Osteoblast (primary cell): Measurements from ENCODE around the gene OR2AG2. TPM values are rescaled to one million over a fixed set of nuclear protein-coding genes. Genes with fewer than 3 reads are reported as not detected.

Experiments
- DNase-seq: peaks from one replicate; pipeline ENCODE4 v3.0.0; 2011; ENCODE audit warnings: low spot score, mixed read lengths; ENCODE audit not compliant: insufficient read length; ENCODE audit errors: missing footprints
- H2AFZ ChIP-seq: 2 replicates; pipeline ENCODE4 v1.6.0; 2011; ENCODE audit warnings: mild to moderate bottlenecking, low read length
- H3K27ac ChIP-seq: 2 replicates; pipeline ENCODE4 v1.5.1; 2011; ENCODE audit warnings: mild to moderate bottlenecking, low read depth, low read length, moderate library complexity
- H3K27me3 ChIP-seq: 2 replicates; pipeline ENCODE4 v1.6.0; 2012; ENCODE audit warnings: mild to moderate bottlenecking, control low read depth, inconsistent platforms, low read length, moderate library complexity; ENCODE audit not compliant: insufficient read depth
- H3K36me3 ChIP-seq: 2 replicates; pipeline ENCODE4 v1.5.1; 2011; ENCODE audit warnings: mild to moderate bottlenecking, low read length, control low read depth, moderate library complexity; ENCODE audit not compliant: insufficient read depth
- H3K4me1 ChIP-seq: 2 replicates; pipeline ENCODE4 v1.5.1; 2011; ENCODE audit warnings: mild to moderate bottlenecking, low read length, control low read depth, moderate library complexity; ENCODE audit not compliant: insufficient read depth
- H3K4me2 ChIP-seq: 2 replicates; pipeline ENCODE4 v1.6.0; 2011; ENCODE audit warnings: mild to moderate bottlenecking, low read length; ENCODE audit not compliant: insufficient read depth
- H3K4me3 ChIP-seq: fragments of 200-600 bp; sonication (generic); 3 replicates; pipeline ENCODE4 v1.5.1; 2012; ENCODE audit warnings: mild to moderate bottlenecking, low read length, inconsistent platforms; ENCODE audit not compliant: insufficient read depth
- H3K79me2 ChIP-seq: 2 replicates; pipeline ENCODE4 v1.6.0; 2012; ENCODE audit warnings: mild to moderate bottlenecking, low read length, control low read depth, inconsistent platforms; ENCODE audit not compliant: insufficient read depth
- H3K9me3 ChIP-seq: 2 replicates; pipeline ENCODE4 v1.5.1; 2011; ENCODE audit warnings: low read depth, low read length, control low read depth
- H4K20me1 ChIP-seq: 2 replicates; pipeline ENCODE4 v1.6.0; 2012; ENCODE audit warnings: mild to moderate bottlenecking, low read length, control low read depth; ENCODE audit not compliant: insufficient read depth
- CTCF ChIP-seq: IDR thresholded peaks from 2 replicates; pipeline ENCODE4 v1.5.1; 2011; ENCODE audit warnings: mild to moderate bottlenecking, low read depth, low read length, moderate library complexity; ENCODE audit errors: extremely low read depth
- total RNA-seq: library from RNA; depleted of rRNA; stranded (reverse); fragments of >200 nt; gene quantifications from 2 replicates; pipeline ENCODE4 v1.2.3, GENCODE V29; 2012

Gene OR2AG2
- total RNA-seq, 1 donor = 0.36 TPM

- H3K27me3 ChIP-seq = no peaks in the 10 kb centered on the region
- no peak for DNase-seq
- H3K4me3 ChIP-seq = no peak overlapping the region
- no peaks in the 10 kb centered on the region for H3K9me3 ChIP-seq
- H3K27ac ChIP-seq = no peak overlapping the region
- H2AFZ ChIP-seq = no peak overlapping the region
- no peak for TF ChIP-seq CTCF
- H3K4me2 ChIP-seq = no peak overlapping the region
- no peaks in the 10 kb centered on the region for H3K36me3 ChIP-seq
- H3K4me1 ChIP-seq = no peaks in the 10 kb centered on the region
- H4K20me1 ChIP-seq = no peaks in the 10 kb centered on the region
- no peaks in the 10 kb centered on the region for H3K79me2 ChIP-seq
These were observed 46.3 kb downstream of the OR2AG2 start for GRCh38 chr11:6725386-6725896.

- H3K79me2 ChIP-seq = no peaks in the 10 kb centered on the region
- H2AFZ ChIP-seq = no peak overlapping the region
- H4K20me1 ChIP-seq = no peaks in the 10 kb centered on the region
- no peak for DNase-seq
- no peaks in the 10 kb centered on the region for H3K4me1 ChIP-seq
- H3K27ac ChIP-seq = no peak overlapping the region
- no peaks in the 10 kb centered on the region for H3K36me3 ChIP-seq
- no peak for TF ChIP-seq CTCF
- H3K4me2 ChIP-seq = no peak overlapping the region
- no peak overlapping the region for H3K4me3 ChIP-seq
- no peaks in the 10 kb centered on the region for H3K9me3 ChIP-seq
- H3K27me3 ChIP-seq = no peaks in the 10 kb centered on the region
These were observed 47.8 kb downstream of the OR2AG2 start for GRCh38 chr11:6724013-6724412.

DNA sequence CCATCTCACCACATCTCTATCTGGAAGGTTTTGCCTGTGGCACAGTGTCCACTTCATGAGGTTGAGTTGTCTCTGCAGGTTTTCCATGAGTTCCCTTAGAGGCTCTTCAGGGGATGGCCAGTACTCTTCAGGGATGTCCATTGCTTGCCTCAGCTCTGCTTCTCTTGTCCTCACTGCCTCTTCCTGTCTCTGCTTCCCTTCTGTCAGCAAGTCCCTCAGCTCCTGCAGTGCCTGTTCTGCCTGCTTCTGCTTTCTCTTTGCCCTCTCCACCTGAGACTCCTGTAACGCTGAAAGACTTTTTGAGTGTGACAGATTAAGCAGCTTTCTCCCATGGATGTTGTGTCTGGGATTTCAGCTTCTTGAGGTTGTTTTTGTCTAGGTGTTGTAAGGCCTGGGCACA is 50.4 kb downstream of the OR2AG2 start:
- Histone ChIP-seq H3K4me1 (no peaks in the 10 kb centered on the region), H3K9me3 (no peaks in the 10 kb centered on the region), H3K36me3 (no peaks in the 10 kb centered on the region), H2AFZ (no peak overlapping the region), H3K4me2 (no peak overlapping the region), H3K79me2 (no peaks in the 10 kb centered on the region), H4K20me1 (no peaks in the 10 kb centered on the region), H3K4me3 (no peak overlapping the region), H3K27me3 (no peaks in the 10 kb centered on the region), H3K27ac (no peak overlapping the region)
- no peak for TF ChIP-seq CTCF
- no peak for DNase-seq

- Histone ChIP-seq H4K20me1 (no peaks in the 10 kb centered on the region), H3K9me3 (no peaks in the 10 kb centered on the region), H3K36me3 (no peaks in the 10 kb centered on the region), H2AFZ (no peak overlapping the region), H3K4me3 (no peak overlapping the region), H3K79me2 (no peaks in the 10 kb centered on the region), H3K4me2 (no peak overlapping the region), H3K4me1 (no peaks in the 10 kb centered on the region), H3K27ac (no peak overlapping the region), H3K27me3 (peaks cover 5% of the 10 kb centered on the region)
- peak; percentile 49 for DNase-seq
- no peak for TF ChIP-seq CTCF
These were observed 52.2 kb downstream of the OR2AG2 start for GRCh38 chr11:6719576-6719975.
